G401 (cell line): ENCODE data around the gene CTDP1. TPM values are rescaled to one million over a fixed set of nuclear protein-coding genes. Genes with fewer than 3 reads are reported as not detected.

Experiments used
- DNase-seq: peaks from one replicate; pipeline ENCODE4 v3.0.0-alpha.2; 2015; ENCODE audit warnings: low spot score
- in situ Hi-C: cut with HindIII; loops from 2 replicates; pipeline ENCODE4 v1.10.0; 2016; ENCODE audit warnings: low sequenced_read_pairs, mixed read lengths
- total RNA-seq: library from RNA; depleted of rRNA; stranded (reverse); fragments of >200 nt; shearing (Covaris generic); gene quantifications from 2 replicates; pipeline ENCODE4 v1.2.3, GENCODE V29; 2014; rRNA removed

Gene CTDP1
- total RNA-seq, 1 experiment from 2014 or later: 37.1 TPM

DNA sequence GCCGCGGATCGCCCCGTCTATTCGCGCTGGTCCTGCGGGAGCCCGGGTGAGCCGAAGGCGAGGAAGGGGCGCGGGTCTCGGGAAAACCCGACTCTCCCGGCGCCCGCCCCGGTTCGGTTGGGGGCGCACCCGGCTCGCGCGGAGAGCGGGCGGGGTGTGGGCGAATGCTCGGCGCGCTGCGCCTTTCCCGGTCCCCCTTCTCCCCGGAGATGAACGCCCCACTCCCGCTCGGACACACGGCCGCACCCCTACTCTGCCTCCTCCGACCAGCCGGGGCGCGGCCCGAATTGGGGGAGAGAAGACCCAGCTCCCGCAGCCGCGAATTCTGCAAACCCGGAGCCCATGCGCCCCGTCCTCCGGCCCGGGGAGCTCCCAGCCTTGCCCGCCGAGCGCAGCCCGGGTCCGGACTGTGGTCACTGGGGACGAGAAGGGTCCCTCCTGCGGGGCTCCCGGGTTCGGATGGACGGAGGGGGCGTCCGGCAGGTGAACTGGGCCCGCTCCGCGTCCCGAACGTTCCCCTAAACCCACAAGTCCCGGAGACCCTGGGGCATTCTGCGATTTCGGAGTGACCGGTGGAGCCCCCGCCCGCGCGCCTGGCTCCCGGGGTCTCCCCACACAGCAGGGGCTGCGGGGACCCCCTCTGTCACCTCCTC lies 118.9 kb downstream of the CTDP1 start:
- in situ Hi-C loops: no loop called here

DNA sequence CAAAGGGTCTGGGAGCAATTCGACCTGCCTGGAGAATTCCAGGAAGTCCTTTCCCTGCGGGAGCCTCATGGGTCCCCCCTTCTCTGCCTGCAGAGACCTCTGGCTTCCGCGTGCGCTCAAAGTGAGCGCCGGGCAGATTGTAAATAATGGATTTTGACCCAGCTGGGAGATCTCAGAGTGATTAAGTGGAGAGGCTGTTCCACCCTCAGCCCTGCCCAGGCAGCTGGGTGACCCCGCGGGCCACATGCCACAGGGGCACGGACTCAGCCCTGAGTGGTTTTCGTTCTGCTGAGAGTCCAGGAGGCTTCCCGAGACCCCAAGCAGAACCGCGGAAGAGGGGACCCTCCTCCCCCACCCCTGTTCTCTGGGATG lies 119.4 kb downstream of the CTDP1 start:
- in situ Hi-C loops: no loop called here
- DNase-seq: no peak

More for the DNA sequence above, 118.9 kb downstream of the CTDP1 start:
- no peak for DNase-seq

DNA sequence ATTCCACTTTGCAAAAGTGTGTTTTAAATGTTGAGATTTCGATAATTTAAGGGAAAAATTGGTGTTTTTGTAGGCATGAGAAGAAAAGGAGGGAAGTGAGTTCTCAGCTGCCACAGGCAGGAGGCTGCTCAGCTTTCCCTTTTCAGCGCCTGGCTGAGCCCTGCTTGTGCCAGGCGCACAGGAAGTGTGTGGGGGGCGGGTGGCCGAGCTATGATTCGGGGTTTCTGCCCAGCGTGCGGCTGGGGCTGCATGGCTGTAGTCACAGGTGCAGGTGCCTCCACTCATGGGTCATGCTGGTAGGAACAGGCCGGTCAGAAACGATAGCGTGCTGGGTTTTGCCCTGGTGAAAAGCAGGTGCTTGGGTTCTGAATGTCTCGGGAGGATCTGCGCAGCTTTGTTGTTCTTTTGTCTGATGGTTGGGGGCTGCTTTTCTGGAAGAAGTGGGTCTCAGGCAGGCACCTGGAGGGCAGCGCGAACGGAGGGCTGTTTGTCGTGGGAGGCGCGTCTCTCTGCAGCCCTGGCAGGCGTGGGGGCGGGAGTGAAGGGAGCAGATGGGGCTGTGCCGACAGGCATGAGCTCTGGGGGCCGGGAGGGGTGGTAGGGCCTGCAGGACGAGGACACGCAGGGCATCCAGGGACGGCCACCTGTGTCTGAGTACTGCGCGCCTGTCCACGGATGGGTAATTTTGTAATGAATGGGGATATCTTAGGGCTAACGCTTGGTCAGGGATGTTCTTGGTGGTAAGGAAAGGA lies 120.2 kb downstream of the CTDP1 start:
- no peak for DNase-seq
- in situ Hi-C loops: no loop called here

DNA sequence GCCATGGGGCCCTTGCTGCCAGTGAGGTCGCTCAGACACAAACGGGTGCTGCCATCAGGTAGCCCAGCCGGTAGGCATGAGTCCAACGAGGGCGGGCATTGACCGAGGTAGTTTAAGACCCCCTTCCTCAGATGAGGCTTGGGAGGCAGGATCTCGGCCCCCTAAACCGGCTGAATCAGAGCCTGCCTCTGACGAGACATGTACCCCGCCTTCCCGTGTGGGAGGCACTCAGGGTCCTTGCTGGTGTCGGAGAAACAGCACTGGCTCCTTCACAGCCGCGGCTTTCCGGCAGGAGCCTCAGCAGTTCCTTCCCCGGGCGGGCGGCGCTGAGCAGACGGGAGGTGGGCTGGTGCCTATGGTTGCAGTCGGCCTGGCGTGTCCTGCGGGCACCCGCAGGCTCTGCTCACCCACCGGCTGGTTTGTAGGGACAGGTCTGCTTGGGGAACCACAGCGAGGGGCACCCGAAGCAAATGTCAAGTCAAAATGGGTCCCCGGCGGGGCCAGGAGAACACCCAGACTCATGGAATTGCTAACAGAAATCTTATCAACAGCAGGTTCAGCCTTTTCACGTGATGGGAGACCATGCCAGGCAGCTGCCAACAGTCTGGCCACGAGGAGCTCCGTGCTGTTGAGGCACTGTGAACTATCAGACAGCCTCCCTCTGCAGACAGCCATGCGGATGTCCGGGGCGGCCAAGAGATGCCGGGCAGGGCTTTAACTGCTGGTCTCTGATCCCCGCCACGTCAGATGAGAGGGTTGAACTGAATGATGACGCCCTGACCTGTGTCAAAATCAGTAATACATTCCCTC lies 121.0 kb downstream of the CTDP1 start:
- DNase-seq: no peak
- in situ Hi-C loops: no loop called here

DNA sequence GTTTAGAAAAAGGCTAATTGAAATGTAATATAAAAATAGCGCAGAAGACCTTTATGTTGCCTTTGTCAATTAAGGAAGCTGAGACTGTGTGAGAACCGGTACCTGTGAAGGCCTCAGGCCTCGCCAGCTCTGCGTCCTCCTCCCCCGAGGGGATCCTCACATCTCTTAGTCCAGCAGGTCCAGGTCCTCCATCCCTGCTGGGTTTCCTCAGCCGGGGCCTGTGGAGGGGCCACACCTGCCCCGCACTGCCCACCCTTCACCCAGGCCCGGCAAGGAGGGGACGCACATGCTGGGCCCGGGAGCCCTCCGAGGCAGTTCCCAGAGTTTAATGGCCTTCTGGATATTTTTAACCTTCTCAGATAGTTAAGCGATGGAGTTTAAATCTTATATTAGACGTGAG lies 121.6 kb downstream of the CTDP1 start:
- DNase-seq: no peak
- in situ Hi-C loops: no loop called here

DNA sequence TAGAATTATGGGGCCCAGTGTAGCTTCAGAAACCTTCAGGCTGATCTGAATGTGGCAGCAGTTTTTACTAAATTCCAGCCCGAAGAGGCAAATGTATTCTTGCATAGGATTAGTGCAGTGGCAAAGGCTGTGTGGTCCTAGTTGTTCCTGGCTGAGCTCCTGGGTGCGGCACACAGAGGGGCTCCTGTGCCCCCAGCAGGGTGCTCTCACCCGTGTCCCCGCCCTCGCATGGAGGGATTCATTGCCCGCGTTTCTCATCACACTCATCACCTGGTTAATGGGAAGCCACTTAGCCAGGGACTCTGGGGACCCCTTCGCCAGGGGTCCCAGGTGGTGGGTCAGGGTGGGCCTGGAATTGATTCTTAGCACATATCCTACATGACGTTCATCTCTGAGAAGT lies 122.0 kb downstream of the CTDP1 start:
- in situ Hi-C loops: no loop called here
- no peak for DNase-seq

DNA sequence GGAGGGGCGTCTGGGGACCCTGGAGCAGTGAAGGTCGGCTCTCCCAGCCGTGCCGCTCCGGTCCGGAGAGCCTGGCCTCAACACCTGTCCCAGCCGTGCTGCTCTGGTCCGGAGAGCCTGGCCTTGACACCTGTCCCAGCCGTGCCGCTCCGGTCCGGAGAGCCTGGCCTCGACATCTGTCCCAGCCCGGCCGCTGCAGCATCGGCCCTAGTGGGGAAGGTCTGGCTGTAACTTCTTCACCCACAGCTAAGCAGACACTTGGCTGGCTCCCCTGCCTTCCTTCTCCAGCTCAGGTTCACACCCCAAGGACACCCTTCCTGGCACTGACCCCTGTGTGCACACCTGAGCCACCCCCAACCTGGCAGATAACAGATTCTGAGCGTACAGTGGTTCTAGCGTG lies 122.7 kb downstream of the CTDP1 start:
- DNase-seq: no peak
- in situ Hi-C loops: no loop called here

DNA sequence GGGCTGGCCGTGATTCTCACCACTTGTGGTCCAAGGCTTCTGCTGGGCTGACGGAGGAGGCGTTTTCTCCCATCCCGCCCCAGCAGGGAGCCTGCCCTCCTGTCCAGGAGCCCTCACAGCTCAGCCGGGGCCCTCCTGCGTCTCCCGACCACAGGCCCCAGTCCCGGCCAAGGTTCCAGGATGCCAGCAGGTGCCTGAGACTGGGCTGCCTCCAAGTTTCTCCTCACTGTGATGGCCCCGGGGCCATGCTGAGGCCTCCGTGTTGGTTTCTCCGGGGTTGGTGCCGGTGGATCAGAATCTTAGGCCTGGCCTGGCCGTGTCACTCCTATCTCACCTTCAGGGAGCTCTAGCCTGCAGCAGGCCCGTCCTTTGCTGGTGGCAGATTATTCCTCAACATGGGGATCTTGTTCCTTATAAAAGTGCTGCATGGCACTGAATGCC lies 124.0 kb downstream of the CTDP1 start:
- in situ Hi-C loops: no loop called here
- no peak for DNase-seq

Other genes with a start within 250 kb of the CTDP1 start
- gene KCNG2, start 118.1 kb downstream of the CTDP1 start, total RNA-seq: 3.8 and 8.6 TPM in 2 replicates